Mesothelial cell of epicardium (in vitro differentiated cells): Measurements from ENCODE around the gene AK2. TPM values are rescaled to one million over a fixed set of nuclear protein-coding genes. Genes with fewer than 3 reads are reported as not detected.
"Not testable (repeated sequence)": the region's sequence is repeated elsewhere in the genome, so short reads cannot be mapped to it uniquely, and the experiment has no call there.

ENCODE experiments used
- DNase-seq, 2 experiments: peaks; one replicate each; pipeline ENCODE4 v3.0.0; 2021; ENCODE audit warnings: low spot score in 2 of 2; ENCODE audit not compliant: unreplicated experiment in 2 of 2
- H3K27ac Mint-ChIP-seq: 2 replicates; pipeline ENCODE4 v1.8.0; 2021; ENCODE audit warnings: mixed read lengths
- H3K27me3 Mint-ChIP-seq: 2 replicates; pipeline ENCODE4 v1.8.0; 2021; ENCODE audit warnings: low read depth, mixed read lengths
- H3K36me3 Mint-ChIP-seq: 2 replicates; pipeline ENCODE4 v1.8.0; 2021; ENCODE audit warnings: mixed read lengths
- H3K4me1 Mint-ChIP-seq: 2 replicates; pipeline ENCODE4 v1.8.0; 2021; ENCODE audit warnings: mixed read lengths
- H3K4me3 Mint-ChIP-seq: 2 replicates; pipeline ENCODE4 v1.8.0; 2021; ENCODE audit warnings: mild to moderate bottlenecking, moderate library complexity, mixed read lengths
- H3K9me3 Mint-ChIP-seq: 2 replicates; pipeline ENCODE4 v1.8.0; 2021; ENCODE audit warnings: mixed read lengths
- total RNA-seq: library from RNA; stranded (reverse); gene quantifications from 3 replicates; pipeline ENCODE4 v1.2.1, GENCODE V29; 2021
- TF ChIP-seq, protein P1 (sequence below): fragments of 200-600 bp; sonication (generic); IDR thresholded peaks from one replicate; pipeline ENCODE4 v1.5.0; 2021; ENCODE audit warnings: antibody characterized with exemption; ENCODE audit not compliant: unreplicated experiment

Gene AK2
- total RNA-seq, 1 donor from 2014 or later: 139 TPM

DNA sequence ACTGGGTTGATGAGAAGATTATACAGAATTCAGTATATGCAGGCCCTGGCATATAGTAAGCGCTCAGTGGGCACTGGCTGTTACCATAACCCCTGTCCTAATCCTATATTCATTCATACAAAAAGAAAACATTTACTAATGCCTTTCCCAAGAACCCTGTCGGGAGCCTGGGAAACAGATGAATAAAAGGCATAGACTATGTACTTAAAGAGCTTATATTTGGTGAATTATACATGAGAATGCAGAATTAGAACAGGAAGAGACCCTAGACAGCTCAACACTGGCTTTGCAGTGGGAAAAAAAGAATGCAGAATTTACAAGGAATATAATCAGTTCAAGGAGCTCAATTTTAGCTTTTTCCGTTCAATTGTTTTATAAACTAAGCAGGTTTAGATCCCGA is 10.9 kb downstream of the AK2 start:
- no peaks in the 10 kb centered on the region for H3K9me3 Mint-ChIP-seq
- no peak for DNase-seq
- H3K4me3 Mint-ChIP-seq: no peak overlapping the region
- H3K36me3 Mint-ChIP-seq: peaks cover 18% of the 10 kb centered on the region
- TF ChIP-seq, protein P1, sequence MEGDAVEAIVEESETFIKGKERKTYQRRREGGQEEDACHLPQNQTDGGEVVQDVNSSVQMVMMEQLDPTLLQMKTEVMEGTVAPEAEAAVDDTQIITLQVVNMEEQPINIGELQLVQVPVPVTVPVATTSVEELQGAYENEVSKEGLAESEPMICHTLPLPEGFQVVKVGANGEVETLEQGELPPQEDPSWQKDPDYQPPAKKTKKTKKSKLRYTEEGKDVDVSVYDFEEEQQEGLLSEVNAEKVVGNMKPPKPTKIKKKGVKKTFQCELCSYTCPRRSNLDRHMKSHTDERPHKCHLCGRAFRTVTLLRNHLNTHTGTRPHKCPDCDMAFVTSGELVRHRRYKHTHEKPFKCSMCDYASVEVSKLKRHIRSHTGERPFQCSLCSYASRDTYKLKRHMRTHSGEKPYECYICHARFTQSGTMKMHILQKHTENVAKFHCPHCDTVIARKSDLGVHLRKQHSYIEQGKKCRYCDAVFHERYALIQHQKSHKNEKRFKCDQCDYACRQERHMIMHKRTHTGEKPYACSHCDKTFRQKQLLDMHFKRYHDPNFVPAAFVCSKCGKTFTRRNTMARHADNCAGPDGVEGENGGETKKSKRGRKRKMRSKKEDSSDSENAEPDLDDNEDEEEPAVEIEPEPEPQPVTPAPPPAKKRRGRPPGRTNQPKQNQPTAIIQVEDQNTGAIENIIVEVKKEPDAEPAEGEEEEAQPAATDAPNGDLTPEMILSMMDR: no peak
- peak overlapping the region; percentile 47 for H3K27ac Mint-ChIP-seq
- peaks cover 3% of the 10 kb centered on the region for H3K4me1 Mint-ChIP-seq
- no peaks in the 10 kb centered on the region for H3K27me3 Mint-ChIP-seq

DNA sequence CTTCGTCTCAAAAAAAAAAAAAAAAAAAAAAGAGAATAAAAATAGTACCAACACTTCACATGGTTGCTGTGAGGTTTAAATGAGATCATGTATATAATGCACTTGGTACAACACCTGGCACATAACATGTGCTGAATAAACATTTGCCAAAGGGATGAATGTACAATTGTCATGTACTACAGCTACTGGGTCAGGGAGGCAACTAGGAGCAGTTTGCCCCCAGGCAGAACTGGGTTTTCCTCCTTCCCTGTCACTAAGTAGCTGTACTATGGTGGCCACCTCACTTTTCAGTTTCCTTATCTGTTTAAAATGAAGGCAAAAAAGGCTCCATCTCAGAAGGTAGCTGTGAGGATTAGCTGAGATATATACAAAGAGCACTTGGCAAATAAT is 11.5 kb downstream of the AK2 start:
- TF ChIP-seq, protein P1: no peak
- no peak overlapping the region for H3K4me3 Mint-ChIP-seq
- DNase-seq: no peak
- H3K9me3 Mint-ChIP-seq: no peaks in the 10 kb centered on the region
- peaks cover 23% of the 10 kb centered on the region for H3K36me3 Mint-ChIP-seq
- no peak overlapping the region for H3K27ac Mint-ChIP-seq
- H3K27me3 Mint-ChIP-seq: no peaks in the 10 kb centered on the region
- peaks cover 3% of the 10 kb centered on the region for H3K4me1 Mint-ChIP-seq

DNA sequence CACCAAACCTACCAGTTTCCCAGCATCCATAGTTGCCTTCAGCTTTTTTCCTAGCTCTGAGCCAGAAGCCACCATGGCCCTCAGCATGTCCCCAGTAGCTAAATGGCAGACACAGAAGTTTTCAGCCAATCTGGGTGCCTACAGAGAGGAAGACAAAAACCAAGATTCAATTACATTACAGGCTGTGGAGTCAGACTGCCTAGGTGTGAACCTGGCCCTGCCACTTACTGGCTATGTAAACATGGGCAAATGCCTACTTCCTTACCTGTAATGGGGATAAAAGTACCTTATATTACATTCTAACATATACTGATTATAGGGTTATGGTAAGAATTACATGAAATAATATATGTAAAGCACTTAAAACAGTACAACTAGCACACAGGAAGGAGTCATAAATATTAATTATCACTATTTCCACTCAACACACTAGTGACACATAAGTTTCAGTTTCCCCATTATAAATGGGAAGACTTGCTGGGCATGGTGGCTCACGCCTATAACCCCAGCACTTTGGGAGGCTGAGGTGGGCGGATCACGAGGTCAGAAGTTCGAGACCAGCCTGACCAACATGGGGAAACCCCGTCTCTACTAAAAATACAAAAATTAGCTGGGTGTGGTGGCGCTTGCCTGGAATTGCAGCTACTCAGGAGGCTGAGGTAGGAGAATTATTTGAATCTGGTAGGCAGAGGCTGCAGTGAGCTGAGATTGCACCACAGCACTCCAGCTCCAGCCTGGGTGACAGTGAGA is 12.1 kb downstream of the AK2 start:
- not testable (repeated sequence) for H3K9me3 Mint-ChIP-seq, H3K4me1 Mint-ChIP-seq, H3K27ac Mint-ChIP-seq, DNase-seq, H3K4me3 Mint-ChIP-seq, H3K27me3 Mint-ChIP-seq
- peaks cover 27% of the 10 kb centered on the region for H3K36me3 Mint-ChIP-seq

DNA sequence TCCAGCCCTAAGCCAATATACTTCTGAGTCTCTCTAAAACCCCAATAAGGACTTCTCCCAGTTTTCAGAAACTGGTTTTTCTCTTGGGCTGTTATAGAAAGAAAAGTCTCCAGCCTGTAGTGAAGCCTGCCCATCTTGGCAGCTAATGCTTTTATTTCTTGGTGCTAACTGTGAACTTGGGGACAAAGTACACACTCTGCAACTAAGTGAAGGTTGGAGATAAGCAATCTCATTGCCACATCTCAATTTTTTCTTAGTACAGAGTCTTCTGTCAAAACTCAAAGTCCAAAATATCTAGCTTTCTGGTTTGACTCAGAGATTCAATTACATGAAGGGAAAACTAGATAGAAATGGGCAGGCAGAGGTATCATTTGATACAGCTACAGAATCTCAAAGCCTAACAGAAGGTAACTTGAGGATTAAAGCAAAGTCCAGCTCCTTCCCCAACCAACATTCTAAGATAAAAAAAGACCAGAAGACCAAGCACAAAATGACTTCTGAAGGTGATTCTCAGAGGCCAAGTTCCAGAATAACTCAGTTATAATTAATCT is 14.0 kb downstream of the AK2 start:
- Mint-ChIP-seq H3K4me3 (no peak overlapping the region), H3K36me3 (peaks cover 39% of the 10 kb centered on the region), H3K4me1 (peaks cover under 1% of the 10 kb centered on the region), H3K27me3 (no peaks in the 10 kb centered on the region), H3K27ac (no peak overlapping the region), H3K9me3 (no peaks in the 10 kb centered on the region)
- TF ChIP-seq, protein P1: no peak
- no peak for DNase-seq

DNA sequence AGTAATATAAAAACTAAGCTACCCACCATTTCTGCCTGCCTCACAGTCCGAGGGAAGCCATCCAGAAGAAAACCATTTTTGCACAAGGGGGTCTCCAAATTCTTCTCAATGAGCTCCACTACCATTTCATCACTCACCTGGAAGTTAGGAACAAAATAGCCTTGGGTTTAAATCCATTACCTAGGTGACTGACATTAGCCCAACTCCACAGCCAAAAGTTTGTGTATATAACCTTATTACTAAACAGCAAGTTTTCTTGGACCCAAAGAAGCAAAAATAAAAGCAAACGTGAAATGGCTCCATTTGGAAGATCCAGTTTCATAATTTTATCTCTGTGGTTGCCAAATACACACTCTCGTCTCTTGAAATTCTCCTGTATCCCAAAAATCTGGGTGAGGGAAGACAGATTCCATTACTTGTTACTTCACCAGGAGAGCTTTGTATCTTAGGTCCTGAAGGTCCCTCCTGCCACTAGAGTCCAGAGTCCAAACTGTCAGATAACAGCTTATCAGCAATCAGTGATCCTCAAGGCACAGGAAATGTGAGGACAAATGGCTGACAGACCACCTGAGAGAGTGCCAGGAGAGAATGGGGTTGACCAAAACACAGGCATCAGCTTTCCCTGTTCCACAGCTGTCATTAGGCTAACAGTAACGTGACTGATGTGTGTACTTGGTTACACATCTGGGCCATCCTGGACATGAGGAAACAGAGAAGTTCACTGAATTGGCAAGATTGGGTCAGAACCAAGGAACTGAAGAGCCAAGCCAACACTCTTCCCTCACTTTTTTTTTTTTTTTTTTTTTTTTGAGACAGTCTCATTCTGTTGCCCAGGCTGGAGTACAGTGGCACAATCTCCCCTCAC is 14.9 kb downstream of the AK2 start:
- Mint-ChIP-seq H3K27me3 (no peaks in the 10 kb centered on the region), H3K4me1 (no peaks in the 10 kb centered on the region), H3K4me3 (no peak overlapping the region), H3K9me3 (no peaks in the 10 kb centered on the region), H3K36me3 (peaks cover 42% of the 10 kb centered on the region), H3K27ac (no peak overlapping the region)
- TF ChIP-seq, protein P1: no peak
- DNase-seq: no peak

DNA sequence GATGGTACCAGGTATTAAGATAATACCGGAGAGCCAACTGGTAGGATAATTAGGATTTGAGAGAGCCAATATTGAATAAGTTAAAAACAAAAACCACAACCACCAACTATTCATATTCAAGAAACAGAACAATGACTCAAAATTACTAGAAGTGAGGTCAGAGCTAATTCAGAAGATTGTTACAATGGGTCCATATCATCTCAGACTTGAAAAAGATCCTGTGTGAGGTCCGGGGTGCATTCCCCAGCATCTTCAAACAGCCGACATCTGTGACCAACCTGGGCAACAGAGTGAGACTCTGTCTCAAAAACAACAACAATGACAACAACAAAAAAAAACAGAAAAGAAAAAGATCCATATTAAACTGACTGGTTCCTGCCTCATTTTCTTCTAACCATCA is 18.6 kb downstream of the AK2 start:
- Mint-ChIP-seq H3K27me3 (no peaks in the 10 kb centered on the region), H3K4me3 (no peak overlapping the region), H3K36me3 (peaks cover 44% of the 10 kb centered on the region), H3K27ac (no peak overlapping the region), H3K9me3 (no peaks in the 10 kb centered on the region), H3K4me1 (no peaks in the 10 kb centered on the region)
- no peak for DNase-seq
- TF ChIP-seq, protein P1: no peak
